ENCODE data around the gene DUSP14.
"Not testable (repeated sequence)": the region's sequence is repeated elsewhere in the genome, so short reads cannot be mapped to it uniquely, and the experiment has no call there.

DUSP14 gene

DNA sequence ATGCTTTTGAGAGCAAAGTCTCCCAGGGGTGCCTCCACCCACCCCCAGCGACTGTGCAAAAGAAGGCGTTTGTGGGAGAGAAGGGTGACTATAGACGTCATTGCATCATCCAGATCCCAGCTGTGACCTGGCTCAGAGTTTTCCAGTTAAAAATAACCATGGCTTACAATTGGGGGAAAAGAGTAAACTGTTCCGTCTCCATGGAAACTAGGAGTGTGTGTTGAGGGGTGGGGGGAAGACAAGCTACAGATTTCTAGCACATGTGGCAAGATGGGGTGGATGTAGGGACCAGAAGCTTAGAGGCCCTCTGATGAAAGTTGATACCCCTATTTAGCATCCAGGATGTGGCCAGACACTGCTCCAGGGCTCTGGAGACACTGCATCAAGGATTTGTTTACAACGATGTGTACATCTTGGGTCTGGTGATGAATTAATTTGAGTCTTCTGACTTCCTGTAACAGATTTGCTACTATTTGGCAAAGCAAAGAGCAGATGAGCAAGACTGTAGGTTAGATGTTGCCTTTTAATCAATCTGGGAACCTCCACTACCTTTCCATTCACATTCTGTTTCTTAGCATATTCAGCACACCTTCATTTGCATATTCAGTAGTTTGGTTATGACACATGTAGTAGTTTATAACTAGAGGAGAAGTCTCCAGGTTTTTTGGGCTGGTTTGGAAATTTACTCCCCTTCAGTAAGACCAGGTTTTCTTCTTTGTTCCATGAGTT, 6.2 kb upstream of the DUSP14 start:
- peak in 4 of 51 donors; percentile 6 to 52 (median 18) for DNase-seq

- no peak for DNase-seq
These were observed 3.6 kb upstream of the DUSP14 start for GRCh38 chr17:37485938-37486570.

GRCh38 chr17:37488009-37488604, 1.6 kb upstream of the DUSP14 start:
- DNase-seq, result peak in 2 of 51 donors; percentile 15 to 21

DNA sequence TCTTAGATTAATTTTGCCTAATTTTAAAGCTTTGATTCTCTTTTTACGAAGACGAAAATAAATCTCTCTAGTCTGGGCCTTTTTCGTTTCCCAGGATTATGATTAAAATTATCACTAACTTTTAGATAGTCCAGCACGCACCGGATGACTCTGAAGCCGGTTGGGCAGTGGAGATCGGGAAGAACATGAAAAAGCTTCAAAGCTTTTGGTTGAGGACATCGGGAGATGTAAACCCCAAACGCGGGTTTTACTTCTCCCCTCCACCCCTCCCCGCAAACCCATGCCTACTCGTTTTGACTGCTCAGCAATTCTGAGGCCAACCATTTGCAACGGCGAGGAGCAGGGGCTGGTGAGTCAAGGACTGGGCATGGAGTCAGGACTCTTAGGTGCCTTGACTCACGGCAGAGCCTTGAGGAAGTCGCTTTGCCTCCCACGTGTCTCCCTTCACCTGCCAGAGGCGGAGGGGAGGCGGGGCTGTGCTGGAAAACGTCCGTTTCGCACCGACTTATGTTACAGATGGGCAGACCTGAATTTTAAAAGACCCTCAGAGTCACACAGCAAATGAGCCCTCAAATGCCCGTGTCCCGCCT, 989 bp upstream of the DUSP14 start:
- DNase-seq, result peak in 33 of 51 donors; percentile 9 to 82 (median 41)

- peak in 34 of 51 donors; percentile 10 to 72 (median 46) for DNase-seq
These were observed 414 bp downstream of the DUSP14 start for GRCh38 chr17:37490022-37490587.

GRCh38 chr17:37490638-37491614, 1.2 kb downstream of the DUSP14 start:
- DNase-seq, result peak in 10 of 51 donors; percentile 8 to 56 (median 26)

DNA sequence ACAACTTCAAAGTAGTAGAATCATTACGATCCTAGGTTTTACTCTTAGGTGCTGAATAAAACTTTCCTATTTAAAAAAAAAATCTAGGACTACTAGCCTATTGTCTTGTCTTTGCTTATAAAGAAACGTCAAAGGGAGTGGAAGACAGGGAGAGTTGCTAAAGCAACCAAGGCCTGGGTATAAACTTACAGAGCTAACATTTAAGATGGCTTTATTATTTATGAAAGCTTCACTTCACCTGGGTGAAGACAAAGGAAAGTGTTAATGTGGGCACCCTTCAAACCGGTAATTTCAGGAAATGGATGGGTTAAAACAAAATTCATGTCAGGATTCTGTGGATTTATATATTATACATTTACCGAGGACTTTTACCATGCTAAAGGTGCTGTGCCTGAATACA, 2.5 kb downstream of the DUSP14 start:
- no peak for DNase-seq

- no peak for DNase-seq
These were observed 3.7 kb downstream of the DUSP14 start for GRCh38 chr17:37493249-37494027.

DNA sequence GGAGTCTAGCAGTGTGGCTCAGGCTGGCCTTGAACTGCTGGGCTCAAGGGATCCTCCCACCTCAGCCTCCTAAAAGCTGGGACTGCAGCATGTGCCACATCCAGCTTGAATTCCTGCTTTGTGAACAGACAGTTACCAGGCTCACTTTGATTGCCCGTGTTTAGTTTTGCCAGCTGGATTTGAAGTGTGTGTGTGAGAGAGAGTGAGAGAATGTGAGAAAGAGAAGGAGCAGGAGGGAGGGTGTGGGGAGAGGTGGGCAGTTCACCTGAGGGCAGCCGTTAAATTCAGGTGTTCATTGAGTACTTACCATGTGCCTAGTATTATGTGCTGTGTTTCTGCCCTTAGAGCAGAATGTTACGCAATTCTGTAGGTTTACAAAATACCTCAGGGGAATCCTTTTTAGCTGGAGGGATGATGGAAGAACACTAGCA, 4.7 kb downstream of the DUSP14 start:
- DNase-seq, result no peak

DNA sequence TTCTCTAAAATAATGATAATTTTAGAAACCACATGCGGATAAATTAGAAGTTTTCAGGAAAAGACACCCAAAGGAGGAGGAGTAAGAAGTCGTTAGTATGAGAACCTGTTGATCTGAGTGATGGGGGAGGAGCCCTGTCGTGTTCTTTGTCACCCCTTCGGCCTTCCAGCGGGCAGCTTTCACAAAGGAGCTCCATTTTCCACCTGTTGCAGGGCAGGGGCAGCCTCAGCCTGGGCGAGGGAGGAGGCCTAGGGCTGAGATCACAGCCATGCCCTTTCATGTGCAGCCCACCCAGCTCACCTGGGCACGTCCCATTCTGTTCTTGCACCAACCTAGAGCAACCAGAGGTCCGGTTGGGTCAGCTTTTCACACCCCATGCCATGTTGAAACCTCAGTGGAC, 5.3 kb downstream of the DUSP14 start:
- DNase-seq, result no peak

GRCh38 chr17:37500378-37500777, 10.7 kb downstream of the DUSP14 start:
- no peak for DNase-seq

DNA sequence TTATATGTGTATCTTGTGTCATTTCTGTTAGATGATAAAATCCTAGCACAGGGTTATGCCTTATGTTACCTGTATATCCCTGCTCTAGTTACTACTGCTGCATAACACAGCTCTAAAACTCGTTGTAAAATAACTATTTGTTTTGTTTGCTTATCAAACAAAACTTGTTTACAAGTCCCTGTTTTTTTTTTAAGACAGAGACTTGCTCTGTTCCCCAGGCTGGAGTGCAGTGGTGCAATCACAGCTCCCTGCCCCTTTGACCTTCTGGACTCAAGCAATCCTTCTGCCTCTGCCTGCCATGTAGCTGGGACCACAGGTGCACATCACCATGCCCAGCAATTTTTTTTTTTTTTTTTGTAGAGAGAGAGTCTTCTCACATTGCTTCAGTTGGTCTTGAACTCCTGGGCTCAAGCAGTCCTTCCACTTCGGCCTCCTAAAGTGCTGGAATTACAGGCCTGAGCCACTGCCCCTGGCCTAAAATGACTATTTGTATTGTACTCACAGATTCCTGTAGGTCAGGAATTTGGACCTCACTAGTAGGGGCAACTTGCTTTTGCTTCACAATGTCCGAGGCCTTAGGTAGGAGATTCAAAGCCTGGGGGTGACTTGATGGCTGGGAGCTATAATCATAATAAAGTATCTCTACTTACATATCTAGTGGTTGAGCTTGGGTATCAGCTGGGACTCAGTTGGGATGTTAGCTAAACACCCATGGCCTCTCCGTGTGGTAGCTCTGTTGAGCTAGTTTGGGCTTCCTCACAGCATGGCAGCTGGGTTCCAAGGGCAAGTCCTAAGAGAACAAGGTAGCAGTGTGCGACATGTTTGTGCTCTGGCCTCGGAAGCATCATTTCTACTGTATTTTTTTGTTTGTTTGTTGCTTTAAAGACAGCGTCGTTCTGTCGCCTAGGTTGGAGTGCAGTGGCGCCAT, 12.6 kb downstream of the DUSP14 start:
- no peak for DNase-seq

DNA sequence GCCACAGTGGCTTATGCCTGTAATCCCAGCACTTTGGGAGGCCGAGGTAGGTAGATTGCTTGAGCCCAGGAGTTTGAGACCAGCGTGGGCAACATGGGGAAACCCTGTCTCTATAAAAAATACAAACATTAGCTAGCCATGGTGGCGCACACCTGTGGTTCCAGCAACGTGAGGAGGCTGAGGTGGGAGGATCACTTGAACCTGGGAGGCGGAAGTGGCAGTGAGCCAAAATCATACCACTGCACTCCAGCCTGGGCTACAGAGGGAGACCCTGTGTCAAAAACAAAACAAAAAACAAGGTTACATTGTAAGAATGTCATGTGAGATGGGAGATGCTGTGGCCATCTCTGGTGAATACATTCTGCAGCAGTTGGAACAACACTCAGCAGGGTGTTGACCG, 13.5 kb downstream of the DUSP14 start:
- DNase-seq, result no peak

DNA sequence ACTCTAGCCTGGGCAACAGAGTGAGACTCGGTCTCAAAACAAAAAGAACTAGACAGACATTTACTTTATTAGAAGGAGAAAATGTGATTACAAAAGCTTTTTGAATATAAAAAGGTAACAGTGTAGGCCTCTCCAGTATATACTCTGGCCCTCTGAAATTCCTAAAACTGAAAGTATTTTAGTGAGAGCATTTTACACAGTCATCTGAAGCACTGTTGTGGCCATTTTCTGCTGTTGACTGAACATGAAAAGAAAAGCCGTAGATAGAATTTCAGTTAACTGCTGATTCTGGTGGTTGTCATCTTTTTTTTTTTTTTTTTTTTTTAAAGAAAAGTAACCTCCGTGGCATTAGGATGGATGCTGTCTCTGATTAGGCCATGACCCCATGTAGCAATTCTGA, 15.6 kb downstream of the DUSP14 start:
- no peak for DNase-seq

- peak in 18 of 51 donors; percentile 3 to 54 (median 24) for DNase-seq
These were observed 17.0 kb downstream of the DUSP14 start for GRCh38 chr17:37506678-37507077.

- DNase-seq, result peak in 3 of 51 donors; percentile 9 to 23 (median 16)
These were observed 17.4 kb downstream of the DUSP14 start for GRCh38 chr17:37507111-37507510.

DNA sequence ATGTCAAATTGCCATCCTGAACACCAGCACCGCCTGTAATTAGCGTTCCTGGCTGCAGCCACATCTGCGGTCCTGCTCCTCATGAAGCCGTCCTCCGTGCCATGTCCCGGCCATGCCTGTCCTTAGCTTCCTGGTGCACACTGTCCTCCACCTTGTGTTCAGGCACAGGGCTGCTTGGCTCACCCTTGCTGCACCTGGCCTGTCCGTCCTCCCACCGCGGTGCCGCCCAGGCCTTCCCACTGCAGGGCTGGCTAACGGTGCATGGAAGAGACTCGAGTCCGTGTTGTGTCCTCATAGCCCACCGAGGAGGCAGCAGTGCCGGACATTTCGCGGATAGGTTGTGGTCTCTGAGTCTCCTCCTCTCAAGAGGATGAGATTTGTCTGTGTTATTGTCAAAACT, 20.4 kb downstream of the DUSP14 start:
- no peak for DNase-seq

- DNase-seq, result not testable (repeated sequence)
These were observed 22.0 kb downstream of the DUSP14 start for GRCh38 chr17:37511642-37512041.

Measured in hypothalamus (tissue), 51 donors.